Measurements from ENCODE around the gene ATF6B.
"Not testable (repeated sequence)": the region's sequence is repeated elsewhere in the genome, so short reads cannot be mapped to it uniquely, and the experiment has no call there.

The ATF6B gene

GRCh38 chr6:32082478-32082877, 45.6 kb downstream of the ATF6B start:
- DNase-seq (ENCODE audit: low read depth in 2 of 2): no peak

GRCh38 chr6:32081168-32081990, 46.7 kb downstream of the ATF6B start:
- DNase-seq (ENCODE audit: low read depth in 2 of 2): no peak

- DNase-seq (ENCODE audit: low read depth in 2 of 2): no peak
Measured at GRCh38 chr6:32079566-32080290, 48.3 kb downstream of the ATF6B start.

GRCh38 chr6:32076321-32076809, 51.7 kb downstream of the ATF6B start:
- no peak for DNase-seq (ENCODE audit: low read depth in 2 of 2)

- DNase-seq (ENCODE audit: low read depth in 2 of 2): no peak
Measured at GRCh38 chr6:32075781-32076180, 52.3 kb downstream of the ATF6B start.

- no peak for DNase-seq (ENCODE audit: low read depth in 2 of 2)
Measured at GRCh38 chr6:32074996-32075532, 53.0 kb downstream of the ATF6B start.

- no peak for DNase-seq (ENCODE audit: low read depth in 2 of 2)
Measured at GRCh38 chr6:32073613-32074012, 54.4 kb downstream of the ATF6B start.

GRCh38 chr6:32073101-32073500, 54.9 kb downstream of the ATF6B start:
- no peak for DNase-seq (ENCODE audit: low read depth in 2 of 2)

- no peak for DNase-seq (ENCODE audit: low read depth in 2 of 2)
Measured at GRCh38 chr6:32070814-32071543, 57.1 kb downstream of the ATF6B start.

- DNase-seq (ENCODE audit: low read depth in 2 of 2): no peak
Measured at GRCh38 chr6:32069878-32070515, 58.0 kb downstream of the ATF6B start.

- DNase-seq (ENCODE audit: low read depth in 2 of 2): no peak
Measured at GRCh38 chr6:32069460-32069859, 58.6 kb downstream of the ATF6B start.

GRCh38 chr6:32068867-32069266, 59.2 kb downstream of the ATF6B start:
- DNase-seq (ENCODE audit: low read depth in 2 of 2): no peak

- not testable (repeated sequence) for DNase-seq (ENCODE audit: low read depth in 2 of 2)
Measured at GRCh38 chr6:32068315-32068714, 59.7 kb downstream of the ATF6B start.

GRCh38 chr6:32067521-32067920, 60.5 kb downstream of the ATF6B start:
- not testable (repeated sequence) for DNase-seq (ENCODE audit: low read depth in 2 of 2)

Data from stimulated activated CD8-positive, alpha-beta memory T cell treated with anti-CD3 and anti-CD28 coated beads, Interleukin-7, amount 100 ng/mL, for 1 hour (primary cell).